GM19438 (cell line): Measurements from ENCODE around the gene GALM.
A peak's percentile ranks its signal among the peaks of the same experiment; 100 is the strongest.

ENCODE experiments used
- ATAC-seq: cut with Tn5 transposase; IDR thresholded peaks from one replicate; pipeline ENCODE4 v1.9.1; 2021; ENCODE audit warnings: low read depth; ENCODE audit not compliant: unreplicated experiment

GALM gene

GRCh38 chr2:38649176-38649728 lies 16.7 kb upstream of the GALM start:
- ATAC-seq, result no peak

GRCh38 chr2:38650012-38650411 lies 15.9 kb upstream of the GALM start:
- ATAC-seq, result no peak

GRCh38 chr2:38650717-38651116 lies 15.2 kb upstream of the GALM start:
- ATAC-seq, result no peak

GRCh38 chr2:38652431-38653273 lies 13.3 kb upstream of the GALM start:
- ATAC-seq, result no peak

GRCh38 chr2:38653380-38653714 lies 12.6 kb upstream of the GALM start:
- ATAC-seq, result no peak

GRCh38 chr2:38653715-38654527 lies 12.0 kb upstream of the GALM start:
- ATAC-seq, result no peak

GRCh38 chr2:38654528-38655381 lies 11.2 kb upstream of the GALM start:
- no peak for ATAC-seq

- ATAC-seq, result no peak
Observed at GRCh38 chr2:38655441-38655840, 10.5 kb upstream of the GALM start.

GRCh38 chr2:38656866-38657480 lies 8.9 kb upstream of the GALM start:
- ATAC-seq, result no peak

- ATAC-seq, result no peak
Observed at GRCh38 chr2:38658613-38659012, 7.3 kb upstream of the GALM start.

GRCh38 chr2:38659115-38659514 lies 6.8 kb upstream of the GALM start:
- ATAC-seq, result no peak

GRCh38 chr2:38660282-38660681 lies 5.6 kb upstream of the GALM start:
- ATAC-seq, result no peak

GRCh38 chr2:38661306-38661705 lies 4.6 kb upstream of the GALM start:
- no peak for ATAC-seq

- ATAC-seq, result peak; percentile 33
Observed at GRCh38 chr2:38666556-38666910, 619 bp downstream of the GALM start.

- ATAC-seq, result no peak
Observed at GRCh38 chr2:38668092-38668491, 2.2 kb downstream of the GALM start.

- no peak for ATAC-seq
Observed at GRCh38 chr2:38668779-38669479, 3.0 kb downstream of the GALM start.

GRCh38 chr2:38671303-38671702 lies 5.4 kb downstream of the GALM start:
- no peak for ATAC-seq

- no peak for ATAC-seq
Observed at GRCh38 chr2:38671946-38672345, 6.0 kb downstream of the GALM start.

- ATAC-seq, result no peak
Observed at GRCh38 chr2:38672445-38673391, 6.8 kb downstream of the GALM start.
